ENCODE measurements around the gene ITGA5.

The ITGA5 gene

GRCh38 chr12:54389607-54390175 is 29.4 kb downstream of the ITGA5 start:
- H3K4me2 ChIP-seq (ENCODE audit: low read length), result peak overlapping the region; percentile 45
- H3K56ac ChIP-seq (ENCODE audit: low read length), result peak overlapping the region; percentile 93
- no peaks in the 10 kb centered on the region for H3K79me2 ChIP-seq (ENCODE audit: control insufficient read depth, insufficient read depth, low read length)
- H4K5ac ChIP-seq (ENCODE audit: low read length), result no peak overlapping the region
- no peak overlapping the region for H2BK5ac ChIP-seq (ENCODE audit: low read length)
- peak overlapping the region; percentile 51 for H3K9ac ChIP-seq (ENCODE audit: low read length)
- H3K4ac ChIP-seq (ENCODE audit: low read depth, low read length), result no peak overlapping the region
- H2BK120ac ChIP-seq (ENCODE audit: low read depth, low read length), result no peak overlapping the region
- H2AK5ac ChIP-seq (ENCODE audit: low read length), result peak overlapping the region; percentile 44
- H3K27ac ChIP-seq (ENCODE audit: low read depth, low read length), result peak overlapping the region; percentile 10
- no peak overlapping the region for H3K18ac ChIP-seq (ENCODE audit: low read length)
- no peaks in the 10 kb centered on the region for H3K27me3 ChIP-seq (ENCODE audit: insufficient read depth, low read length, poor library complexity)
- no CpG with 5 or more reads among the region's 5 CpGs for WGBS (ENCODE audit: extremely low coverage, insufficient coverage, low lambda C conversion rate)
- no peak overlapping the region for H2BK15ac ChIP-seq (replicated peaks; ENCODE audit: low read depth)
- H3K23ac ChIP-seq (ENCODE audit: low read length), result no peak overlapping the region
- no peaks in the 10 kb centered on the region for H3K36me3 ChIP-seq (ENCODE audit: control insufficient read depth, insufficient read depth, low read length)
- no peak for DNase-seq
- H3K79me1 ChIP-seq (ENCODE audit: low read length), result no peaks in the 10 kb centered on the region
- H4K8ac ChIP-seq (ENCODE audit: low read depth, low read length), result no peak overlapping the region
- no peak overlapping the region for H3K4me3 ChIP-seq (ENCODE audit: low read length)
- peaks cover 53% of the 10 kb centered on the region for H3K4me1 ChIP-seq (ENCODE audit: control insufficient read depth, low read depth, low read length)

- no peak overlapping the region for H3K9ac ChIP-seq (ENCODE audit: low read length)
- no peak overlapping the region for H3K4me3 ChIP-seq (ENCODE audit: low read length)
- H3K79me2 ChIP-seq (ENCODE audit: control insufficient read depth, insufficient read depth, low read length), result no peaks in the 10 kb centered on the region
- no peak for DNase-seq
- H2BK5ac ChIP-seq (ENCODE audit: low read length), result no peak overlapping the region
- no peak overlapping the region for H2BK120ac ChIP-seq (ENCODE audit: low read depth, low read length)
- H4K5ac ChIP-seq (ENCODE audit: low read length), result no peak overlapping the region
- H3K4me2 ChIP-seq (ENCODE audit: low read length), result no peak overlapping the region
- no peak overlapping the region for H3K23ac ChIP-seq (ENCODE audit: low read length)
- H3K18ac ChIP-seq (ENCODE audit: low read length), result no peak overlapping the region
- H3K36me3 ChIP-seq (ENCODE audit: control insufficient read depth, insufficient read depth, low read length), result no peaks in the 10 kb centered on the region
- no peak overlapping the region for H2BK15ac ChIP-seq (replicated peaks; ENCODE audit: low read depth)
- no peak overlapping the region for H4K8ac ChIP-seq (ENCODE audit: low read depth, low read length)
- H3K27me3 ChIP-seq (ENCODE audit: insufficient read depth, low read length, poor library complexity), result no peaks in the 10 kb centered on the region
- H3K79me1 ChIP-seq (ENCODE audit: low read length), result no peaks in the 10 kb centered on the region
- no peak overlapping the region for H2AK5ac ChIP-seq (ENCODE audit: low read length)
- H3K4ac ChIP-seq (ENCODE audit: low read depth, low read length), result no peak overlapping the region
- peaks cover 57% of the 10 kb centered on the region for H3K4me1 ChIP-seq (ENCODE audit: control insufficient read depth, low read depth, low read length)
- H3K56ac ChIP-seq (ENCODE audit: low read length), result no peak overlapping the region
- WGBS (ENCODE audit: extremely low coverage, insufficient coverage, low lambda C conversion rate), result no CpG with 5 or more reads among the region's 3 CpGs
- H3K27ac ChIP-seq (ENCODE audit: low read depth, low read length), result peak overlapping the region; percentile 20
These were observed 29.9 kb downstream of the ITGA5 start for GRCh38 chr12:54389134-54389508.

DNA sequence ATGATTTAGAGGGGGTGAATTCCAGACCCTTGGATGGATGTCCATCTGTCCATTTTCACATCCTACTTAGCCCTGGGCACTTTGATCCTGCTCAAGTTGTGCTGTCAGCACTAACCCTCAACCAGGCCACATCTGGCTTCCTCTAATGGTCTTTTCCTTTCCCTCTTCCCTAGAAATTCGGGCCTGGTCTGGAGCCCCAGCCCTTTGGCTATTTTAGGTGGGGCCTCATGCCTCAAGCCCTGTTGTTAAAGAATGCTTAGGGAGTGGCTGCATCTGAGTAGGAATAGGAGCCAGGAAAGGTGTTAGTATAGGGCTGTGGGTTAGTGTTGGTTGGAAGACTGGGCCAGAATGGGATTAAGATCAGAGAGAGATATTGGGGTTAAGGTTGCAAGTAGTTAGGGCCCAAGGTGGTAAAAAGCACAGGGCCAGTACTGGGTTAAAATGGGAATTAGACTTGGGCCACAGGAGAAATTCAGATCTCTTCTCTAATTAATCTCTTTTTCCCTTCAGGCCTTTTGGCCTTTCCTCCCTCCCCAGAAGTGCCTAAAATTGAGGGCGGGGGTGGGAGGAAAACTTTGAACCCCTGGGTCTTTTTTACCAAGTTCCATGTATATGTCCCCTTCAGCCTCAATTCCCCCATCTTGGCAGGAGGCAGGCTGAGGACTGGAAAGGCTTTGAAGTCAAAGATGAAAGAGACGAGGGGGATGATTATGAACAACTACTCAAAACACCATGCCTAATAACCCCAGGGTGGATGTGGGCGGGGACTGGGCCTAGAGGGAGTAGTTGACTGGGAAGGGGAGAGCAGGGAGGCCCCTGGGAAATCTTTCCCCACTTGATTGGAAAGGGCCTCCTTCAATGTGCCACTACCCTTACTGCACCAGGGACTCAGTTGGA is 30.6 kb downstream of the ITGA5 start:
- Histone ChIP-seq H3K79me2 (ENCODE audit: control insufficient read depth, insufficient read depth, low read length) (no peaks in the 10 kb centered on the region), H3K18ac (ENCODE audit: low read length) (no peak overlapping the region), H3K4me2 (ENCODE audit: low read length) (no peak overlapping the region), H2BK15ac (replicated peaks; ENCODE audit: low read depth) (no peak overlapping the region), H3K79me1 (ENCODE audit: low read length) (no peaks in the 10 kb centered on the region), H2AK5ac (ENCODE audit: low read length) (peak overlapping the region; percentile 90), H3K36me3 (ENCODE audit: control insufficient read depth, insufficient read depth, low read length) (no peaks in the 10 kb centered on the region), H3K4me1 (ENCODE audit: control insufficient read depth, low read depth, low read length) (peaks cover 57% of the 10 kb centered on the region), H3K56ac (ENCODE audit: low read length) (peak overlapping the region; percentile 67), H3K4me3 (ENCODE audit: low read length) (no peak overlapping the region), H2BK5ac (ENCODE audit: low read length) (peak overlapping the region; percentile 83), H4K8ac (ENCODE audit: low read depth, low read length) (no peak overlapping the region), H2BK120ac (ENCODE audit: low read depth, low read length) (no peak overlapping the region), H3K23ac (ENCODE audit: low read length) (no peak overlapping the region), H3K27ac (ENCODE audit: low read depth, low read length) (peak overlapping the region; percentile 58), H3K4ac (ENCODE audit: low read depth, low read length) (no peak overlapping the region), H4K5ac (ENCODE audit: low read length) (no peak overlapping the region), H3K9ac (ENCODE audit: low read length) (peak overlapping the region; percentile 54), H3K27me3 (ENCODE audit: insufficient read depth, low read length, poor library complexity) (no peaks in the 10 kb centered on the region)
- peak; percentile 83 for DNase-seq
- WGBS (ENCODE audit: extremely low coverage, insufficient coverage, low lambda C conversion rate), result no CpG with 5 or more reads among the region's 4 CpGs

DNA sequence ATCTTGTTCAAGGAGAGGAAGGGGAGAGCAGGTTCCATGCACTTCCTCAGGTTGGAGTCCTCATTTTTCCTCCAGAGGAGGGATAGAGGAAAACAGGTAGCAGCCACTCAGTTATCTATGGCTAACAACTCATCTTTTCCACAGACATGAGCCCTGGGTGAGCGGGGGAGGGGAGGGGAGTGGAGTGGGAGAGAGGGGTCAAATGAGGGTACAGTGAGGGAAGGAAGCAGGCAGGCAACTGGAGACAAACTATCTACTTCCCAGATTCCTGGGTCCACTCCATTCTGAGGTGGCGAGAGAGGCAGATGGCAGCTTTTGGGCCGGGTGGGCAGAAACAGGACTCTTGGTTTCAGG is 32.0 kb downstream of the ITGA5 start:
- Histone ChIP-seq H4K8ac (ENCODE audit: low read depth, low read length) (no peak overlapping the region), H3K56ac (ENCODE audit: low read length) (peak overlapping the region; percentile 81), H3K27ac (ENCODE audit: low read depth, low read length) (peak overlapping the region; percentile 58), H3K36me3 (ENCODE audit: control insufficient read depth, insufficient read depth, low read length) (no peaks in the 10 kb centered on the region), H3K4me3 (ENCODE audit: low read length) (no peak overlapping the region), H2AK5ac (ENCODE audit: low read length) (no peak overlapping the region), H2BK15ac (replicated peaks; ENCODE audit: low read depth) (no peak overlapping the region), H3K4ac (ENCODE audit: low read depth, low read length) (no peak overlapping the region), H3K4me1 (ENCODE audit: control insufficient read depth, low read depth, low read length) (peaks cover 57% of the 10 kb centered on the region), H2BK120ac (ENCODE audit: low read depth, low read length) (no peak overlapping the region), H3K4me2 (ENCODE audit: low read length) (no peak overlapping the region), H3K23ac (ENCODE audit: low read length) (no peak overlapping the region), H3K9ac (ENCODE audit: low read length) (peak overlapping the region; percentile 49), H3K27me3 (ENCODE audit: insufficient read depth, low read length, poor library complexity) (no peaks in the 10 kb centered on the region), H3K18ac (ENCODE audit: low read length) (no peak overlapping the region), H3K79me2 (ENCODE audit: control insufficient read depth, insufficient read depth, low read length) (no peaks in the 10 kb centered on the region), H4K5ac (ENCODE audit: low read length) (no peak overlapping the region), H3K79me1 (ENCODE audit: low read length) (no peaks in the 10 kb centered on the region), H2BK5ac (ENCODE audit: low read length) (peak overlapping the region; percentile 63)
- no peak for DNase-seq
- no CpG with 5 or more reads among the region's 3 CpGs for WGBS (ENCODE audit: extremely low coverage, insufficient coverage, low lambda C conversion rate)

DNA sequence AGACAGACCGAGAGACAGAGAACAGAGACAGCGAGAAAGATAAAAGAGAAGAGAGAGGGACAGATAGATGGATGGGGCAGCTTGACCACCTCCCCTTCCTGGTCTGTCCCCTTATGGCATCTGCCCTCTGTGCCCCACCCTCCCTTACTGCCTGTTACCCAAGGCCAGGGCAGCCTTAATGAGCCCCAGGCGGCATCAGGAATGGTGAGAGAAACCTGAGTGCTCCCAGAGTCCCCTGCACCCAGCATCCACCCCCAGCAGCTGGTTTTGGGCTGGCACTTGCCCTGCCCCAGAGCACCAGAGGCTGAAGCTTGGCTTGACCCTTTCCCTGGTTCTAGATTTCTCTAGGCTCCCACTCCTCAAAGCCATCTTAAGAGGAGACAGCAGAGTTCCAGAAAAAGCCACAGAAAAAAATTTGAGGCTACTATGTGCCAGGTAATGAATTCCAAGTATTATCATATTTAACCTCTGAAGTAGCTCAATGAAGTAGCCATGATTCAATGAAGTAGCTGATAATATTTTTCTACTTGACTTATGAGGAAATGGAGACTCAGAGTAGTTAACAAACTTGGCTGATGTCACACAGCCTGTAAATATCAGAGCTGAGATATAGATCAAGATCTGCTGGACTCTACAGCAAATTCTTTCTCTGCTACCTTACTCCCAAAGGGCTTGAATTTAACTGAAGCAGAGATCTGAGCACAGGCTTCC is 32.5 kb downstream of the ITGA5 start:
- Histone ChIP-seq H3K36me3 (ENCODE audit: control insufficient read depth, insufficient read depth, low read length) (no peaks in the 10 kb centered on the region), H3K23ac (ENCODE audit: low read length) (no peak overlapping the region), H2AK5ac (ENCODE audit: low read length) (peak overlapping the region; percentile 91), H3K4me3 (ENCODE audit: low read length) (no peak overlapping the region), H2BK5ac (ENCODE audit: low read length) (peak overlapping the region; percentile 13), H4K5ac (ENCODE audit: low read length) (no peak overlapping the region), H3K56ac (ENCODE audit: low read length) (peak overlapping the region; percentile 81), H3K18ac (ENCODE audit: low read length) (no peak overlapping the region), H3K79me2 (ENCODE audit: control insufficient read depth, insufficient read depth, low read length) (no peaks in the 10 kb centered on the region), H3K4me2 (ENCODE audit: low read length) (no peak overlapping the region), H3K4ac (ENCODE audit: low read depth, low read length) (no peak overlapping the region), H3K27ac (ENCODE audit: low read depth, low read length) (peak overlapping the region; percentile 58), H4K8ac (ENCODE audit: low read depth, low read length) (no peak overlapping the region), H3K27me3 (ENCODE audit: insufficient read depth, low read length, poor library complexity) (no peaks in the 10 kb centered on the region), H3K79me1 (ENCODE audit: low read length) (no peaks in the 10 kb centered on the region), H3K9ac (ENCODE audit: low read length) (peak overlapping the region; percentile 12), H2BK15ac (replicated peaks; ENCODE audit: low read depth) (no peak overlapping the region), H2BK120ac (ENCODE audit: low read depth, low read length) (no peak overlapping the region), H3K4me1 (ENCODE audit: control insufficient read depth, low read depth, low read length) (peaks cover 53% of the 10 kb centered on the region)
- WGBS (ENCODE audit: extremely low coverage, insufficient coverage, low lambda C conversion rate), result no CpG with 5 or more reads among the region's 3 CpGs
- DNase-seq, result no peak
